GM23338 (cell line): ENCODE data around the gene ECE1.

Source experiments
- CTCF ChIP-seq, 2 experiments: fragments of 200-600 bp in 1 of 2; sonication (generic) in 1 of 2; conservative IDR thresholded peaks; 2 replicates each; pipeline versions ENCODE4 v1.5.1 to v1.6.1; 2016 to 2017; ENCODE audit warnings: antibody characterized with exemption in 2 of 2, low read depth in 2 of 2, mild to moderate bottlenecking in 2 of 2, moderate library complexity in 1 of 2
- EZH2 ChIP-seq: fragments of 200-600 bp; sonication (generic); IDR thresholded peaks from one replicate; pipeline ENCODE4 v1.8.0; 2017; ENCODE audit warnings: antibody characterized with exemption, mild to moderate bottlenecking, low read depth; ENCODE audit not compliant: unreplicated experiment
- EZH2phosphoT487 ChIP-seq: fragments of 200-600 bp; sonication (generic); IDR thresholded peaks from one replicate; pipeline ENCODE4 v1.8.1; 2018; ENCODE audit warnings: antibody characterized with exemption; ENCODE audit not compliant: unreplicated experiment
- JUNB ChIP-seq: IDR thresholded peaks from one replicate; pipeline ENCODE4 v1.6.1; 2016; ENCODE audit warnings: antibody characterized with exemption; ENCODE audit not compliant: unreplicated experiment
- NANOG ChIP-seq: IDR thresholded peaks from 2 replicates; pipeline ENCODE4 v1.6.1; 2016; ENCODE audit warnings: antibody characterized with exemption, borderline replicate concordance
- POLR2AphosphoS5 ChIP-seq: IDR thresholded peaks from 2 replicates; pipeline ENCODE4 v1.6.1; 2016; ENCODE audit warnings: antibody characterized with exemption, low read depth
- REST ChIP-seq: IDR thresholded peaks from one replicate; pipeline ENCODE4 v1.6.1; 2018; ENCODE audit warnings: antibody characterized with exemption; ENCODE audit not compliant: unreplicated experiment
- ZNF331 ChIP-seq: fragments of 250-450 bp; sonication (Bioruptor Pico); IDR thresholded peaks from 2 replicates; pipeline ENCODE4 v1.5.0; 2020; ENCODE audit warnings: low read depth, mild to moderate bottlenecking, moderate library complexity

- TF ChIP-seq CTCF (conservative IDR thresholded peaks at IDR 0.05; ENCODE audit: low read depth in 2 of 2) (no peak), JUNB (no peak), EZH2 (no peak), REST (no peak), POLR2AphosphoS5 (no peak), EZH2phosphoT487 (no peak), ZNF331 (CRISPR knock-in tag) (no peak), NANOG (no peak)
Observed at GRCh38 chr1:21324368-21325141, 34.3 kb upstream of the ECE1 start.
